SK-N-SH treated with all-trans-retinoic acid at 6 μM for 48 hours (cell line): Measurements from ENCODE around the gene MTFR1L.

ENCODE experiments used
- CREB5 ChIP-seq: fragments of 250-450 bp; sonication (Bioruptor Pico); IDR thresholded peaks from 2 replicates; pipeline ENCODE4 v1.5.1; 2020; ENCODE audit warnings: low read depth, mild to moderate bottlenecking, moderate library complexity
- CSDC2 ChIP-seq: fragments of 250-450 bp; sonication (Bioruptor Pico); IDR thresholded peaks from 2 replicates; pipeline ENCODE4 v1.5.0; 2020; ENCODE audit warnings: mild to moderate bottlenecking, moderate library complexity
- ISL1 ChIP-seq: fragments of 250-450 bp; sonication (Bioruptor Pico); IDR thresholded peaks from 2 replicates; pipeline ENCODE4 v2.1.2; 2022; ENCODE audit warnings: mild to moderate bottlenecking, moderate library complexity
- OSR1 ChIP-seq: fragments of 250-450 bp; sonication (Bioruptor Pico); IDR thresholded peaks from 2 replicates; pipeline ENCODE4 v1.8.0; 2022; ENCODE audit warnings: moderate library complexity, mild to moderate bottlenecking, inconsistent platforms
- PATZ1 ChIP-seq: fragments of 250-450 bp; sonication (Bioruptor Pico); IDR thresholded peaks from 2 replicates; pipeline ENCODE4 v1.8.0; 2020; ENCODE audit warnings: mild to moderate bottlenecking, moderate library complexity, borderline replicate concordance
- RARB ChIP-seq: fragments of 250-450 bp; sonication (Bioruptor Pico); IDR thresholded peaks from 2 replicates; pipeline ENCODE4 v1.8.0; 2021; ENCODE audit warnings: mild to moderate bottlenecking, moderate library complexity
- ZC3H10 ChIP-seq: fragments of 250-450 bp; sonication (Bioruptor Pico); IDR thresholded peaks from 2 replicates; pipeline ENCODE4 v1.5.1; 2021; ENCODE audit warnings: mild to moderate bottlenecking, moderate library complexity
- ZNF565 ChIP-seq: fragments of 450-650 bp; formaldehyde crosslinking; conservative IDR thresholded peaks from 2 replicates; pipeline ENCODE4 v1.5.0; 2020; ENCODE audit warnings: low read depth, mild to moderate bottlenecking, moderate library complexity
- ZNF8 ChIP-seq: fragments of 450-650 bp; formaldehyde crosslinking; IDR thresholded peaks from 2 replicates; pipeline ENCODE4 v1.5.0; 2020; ENCODE audit warnings: mild to moderate bottlenecking, moderate library complexity
- TF ChIP-seq, protein P1 (sequence below): fragments of 250-450 bp; sonication (Bioruptor Pico); IDR thresholded peaks from 2 replicates; pipeline ENCODE4 v1.8.0; 2021; ENCODE audit warnings: low read depth, mild to moderate bottlenecking, moderate library complexity, borderline replicate concordance
- TF ChIP-seq, protein P2 (sequence below): fragments of 250-450 bp; sonication (Bioruptor Pico); IDR thresholded peaks from 2 replicates; pipeline ENCODE4 v1.5.0; 2020; ENCODE audit warnings: mild to moderate bottlenecking, moderate library complexity

DNA sequence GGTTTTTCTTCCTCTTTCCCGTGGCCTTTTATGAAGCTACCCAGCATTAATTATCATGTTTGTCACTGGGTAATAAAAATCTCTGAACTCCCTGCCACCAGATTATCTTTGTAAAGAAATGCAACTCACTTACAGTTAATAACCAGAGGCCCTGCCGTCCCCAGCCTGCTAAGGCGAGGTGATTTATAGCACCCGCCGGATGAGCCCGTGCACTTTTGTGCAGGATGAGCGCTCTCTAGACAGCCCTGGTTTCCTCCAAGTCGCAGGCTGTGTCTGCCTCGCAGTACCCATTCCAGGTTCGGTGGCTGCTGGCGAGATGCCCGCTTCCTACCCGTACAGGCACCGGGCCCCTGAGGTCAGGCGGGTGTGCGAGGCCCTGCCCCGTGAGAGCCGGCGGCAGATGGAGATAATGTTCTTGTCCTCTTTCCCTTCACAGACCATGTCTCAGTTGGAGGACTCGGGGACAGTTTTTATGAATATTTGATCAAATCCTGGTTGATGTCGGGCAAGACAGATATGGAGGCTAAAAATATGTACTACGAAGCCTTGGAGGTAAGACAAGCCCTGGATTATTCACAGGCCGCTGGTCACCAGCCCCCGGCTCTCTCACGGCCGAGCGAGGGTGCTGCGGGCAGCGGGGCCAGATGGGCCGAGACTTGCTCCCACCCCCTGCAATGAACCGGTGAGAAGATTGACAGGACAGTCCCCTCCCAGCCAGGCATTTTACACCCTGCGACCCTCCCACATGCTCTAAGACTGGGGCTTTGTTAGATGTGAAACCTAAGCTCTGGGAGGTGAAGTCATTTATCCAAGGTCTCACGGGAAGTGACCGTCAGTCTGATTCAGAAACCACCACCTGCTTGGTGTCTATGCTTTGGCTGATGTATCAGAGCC is 48.3 kb upstream of the MTFR1L start:
- TF ChIP-seq PATZ1 (CRISPR knock-in tag) (no peak), ZC3H10 (CRISPR knock-in tag) (no peak), CREB5 (CRISPR knock-in tag) (no peak), ZNF8 (CRISPR knock-in tag) (no peak), CSDC2 (no peak), OSR1 (no peak), RARB (CRISPR knock-in tag) (no peak), ISL1 (CRISPR knock-in tag) (no peak), ZNF565 (CRISPR knock-in tag) (no peak)
- TF ChIP-seq, protein P1, sequence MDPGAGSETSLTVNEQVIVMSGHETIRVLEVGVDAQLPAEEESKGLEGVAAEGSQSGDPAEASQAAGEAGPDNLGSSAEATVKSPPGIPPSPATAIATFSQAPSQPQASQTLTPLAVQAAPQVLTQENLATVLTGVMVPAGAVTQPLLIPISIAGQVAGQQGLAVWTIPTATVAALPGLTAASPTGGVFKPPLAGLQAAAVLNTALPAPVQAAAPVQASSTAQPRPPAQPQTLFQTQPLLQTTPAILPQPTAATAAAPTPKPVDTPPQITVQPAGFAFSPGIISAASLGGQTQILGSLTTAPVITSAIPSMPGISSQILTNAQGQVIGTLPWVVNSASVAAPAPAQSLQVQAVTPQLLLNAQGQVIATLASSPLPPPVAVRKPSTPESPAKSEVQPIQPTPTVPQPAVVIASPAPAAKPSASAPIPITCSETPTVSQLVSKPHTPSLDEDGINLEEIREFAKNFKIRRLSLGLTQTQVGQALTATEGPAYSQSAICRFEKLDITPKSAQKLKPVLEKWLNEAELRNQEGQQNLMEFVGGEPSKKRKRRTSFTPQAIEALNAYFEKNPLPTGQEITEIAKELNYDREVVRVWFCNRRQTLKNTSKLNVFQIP (CRISPR knock-in tag) = no peak
- TF ChIP-seq, protein P2, sequence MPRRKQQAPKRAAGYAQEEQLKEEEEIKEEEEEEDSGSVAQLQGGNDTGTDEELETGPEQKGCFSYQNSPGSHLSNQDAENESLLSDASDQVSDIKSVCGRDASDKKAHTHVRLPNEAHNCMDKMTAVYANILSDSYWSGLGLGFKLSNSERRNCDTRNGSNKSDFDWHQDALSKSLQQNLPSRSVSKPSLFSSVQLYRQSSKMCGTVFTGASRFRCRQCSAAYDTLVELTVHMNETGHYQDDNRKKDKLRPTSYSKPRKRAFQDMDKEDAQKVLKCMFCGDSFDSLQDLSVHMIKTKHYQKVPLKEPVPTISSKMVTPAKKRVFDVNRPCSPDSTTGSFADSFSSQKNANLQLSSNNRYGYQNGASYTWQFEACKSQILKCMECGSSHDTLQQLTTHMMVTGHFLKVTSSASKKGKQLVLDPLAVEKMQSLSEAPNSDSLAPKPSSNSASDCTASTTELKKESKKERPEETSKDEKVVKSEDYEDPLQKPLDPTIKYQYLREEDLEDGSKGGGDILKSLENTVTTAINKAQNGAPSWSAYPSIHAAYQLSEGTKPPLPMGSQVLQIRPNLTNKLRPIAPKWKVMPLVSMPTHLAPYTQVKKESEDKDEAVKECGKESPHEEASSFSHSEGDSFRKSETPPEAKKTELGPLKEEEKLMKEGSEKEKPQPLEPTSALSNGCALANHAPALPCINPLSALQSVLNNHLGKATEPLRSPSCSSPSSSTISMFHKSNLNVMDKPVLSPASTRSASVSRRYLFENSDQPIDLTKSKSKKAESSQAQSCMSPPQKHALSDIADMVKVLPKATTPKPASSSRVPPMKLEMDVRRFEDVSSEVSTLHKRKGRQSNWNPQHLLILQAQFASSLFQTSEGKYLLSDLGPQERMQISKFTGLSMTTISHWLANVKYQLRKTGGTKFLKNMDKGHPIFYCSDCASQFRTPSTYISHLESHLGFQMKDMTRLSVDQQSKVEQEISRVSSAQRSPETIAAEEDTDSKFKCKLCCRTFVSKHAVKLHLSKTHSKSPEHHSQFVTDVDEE (CRISPR knock-in tag) = no peak
